Sciatic nerve (tissue), 2 donors: Measurements from ENCODE around the gene PCID2. TPM values are rescaled to one million over a fixed set of nuclear protein-coding genes. Genes with fewer than 3 reads are reported as not detected.
"Not testable (repeated sequence)": the region's sequence is repeated elsewhere in the genome, so short reads cannot be mapped to it uniquely, and the experiment has no call there.

Source experiments
- ATAC-seq: fragments of 200-7000 bp; cut with Tn5 transposase; one replicate; pipeline ENCODE4 v1.9.1; 2020; ENCODE audit warnings: mild to moderate bottlenecking, moderate library complexity
- DNase-seq: peaks from one replicate; pipeline ENCODE4 v3.0.0-alpha.2; 2020; ENCODE audit warnings: low spot score
- intact Hi-C: fragments of 100-400 bp; cut with DNase I; formaldehyde crosslinking; loops from one replicate; pipeline ENCODE4 v1.14.2; 2022
- total RNA-seq: library from RNA; stranded (reverse); fragmentation: NEBNext Ultra II Directional; extraction: Animal tissue kit (Norgen Biotek cat#: 25700); gene quantifications from one replicate; pipeline ENCODE4 v1.2.1, GENCODE V29; 2021
- donor health status: DM: no; HTN: no; CAD: no.
- donor health status: DM: no; HTN: no; CAD: no.

The PCID2 gene
- 45.1 TPM for total RNA-seq

- intact Hi-C loops, result no loop called here
- ATAC-seq (peak; percentile 95), DNase-seq (peak; percentile 92)
Observed at GRCh38 chr13:113208421-113209335, at the start of gene PCID2. Gene PCID2 (minus strand): TSS chr13:113208669. CDS start chr13:113208634, 35 bp downstream.

GRCh38 chr13:113257908-113258307, 49.4 kb upstream of the PCID2 start:
- intact Hi-C loops, ATAC-seq, DNase-seq: not testable (repeated sequence)

- no peak for DNase-seq
- intact Hi-C loops, result no loop called here
- ATAC-seq, result no peak
Observed at GRCh38 chr13:113252516-113253095, 44.1 kb upstream of the PCID2 start.

DNA sequence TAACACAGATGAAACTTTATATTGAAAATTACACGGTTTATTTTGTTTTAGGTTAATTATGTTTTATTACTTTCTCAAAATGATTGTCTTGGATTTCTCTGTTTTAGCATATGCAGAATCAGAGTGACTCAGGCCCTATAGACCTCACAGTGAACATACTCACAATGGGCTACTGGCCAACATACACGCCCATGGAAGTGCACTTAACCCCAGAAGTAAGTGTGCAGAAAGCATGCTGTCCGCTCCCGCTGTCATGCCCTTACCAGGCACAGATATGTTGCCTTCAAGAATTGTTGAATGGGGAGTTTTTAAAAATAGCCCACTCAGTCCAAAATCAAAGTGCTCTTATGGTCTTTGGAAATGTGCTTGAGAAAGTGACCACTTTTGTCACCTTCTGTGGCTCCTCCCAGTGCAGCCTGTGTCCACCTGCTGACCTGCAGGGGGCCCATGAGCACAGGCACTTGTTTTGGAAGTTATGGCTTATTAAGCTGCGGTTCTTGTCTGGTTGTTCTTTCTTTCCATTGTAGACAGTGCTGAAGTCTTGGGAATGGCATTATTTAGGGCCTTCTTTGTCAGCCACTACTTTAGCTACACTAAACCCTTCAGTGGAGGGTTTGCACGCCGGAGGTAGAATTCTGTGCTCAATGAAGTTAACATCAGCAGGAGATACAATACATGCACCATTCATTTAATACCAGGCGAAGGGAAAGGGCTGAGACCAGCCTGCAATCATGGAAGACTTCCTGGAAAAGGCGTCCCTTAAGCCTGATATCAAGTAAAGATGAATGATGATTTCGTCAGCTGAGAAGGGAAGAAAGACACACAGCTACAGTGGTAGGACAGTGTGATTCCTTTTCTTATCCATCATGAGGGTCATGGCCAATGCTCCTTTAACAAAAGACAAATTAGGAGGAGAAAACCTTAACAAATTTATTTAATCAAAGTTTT, 37.7 kb upstream of the PCID2 start:
- no peak for DNase-seq
- intact Hi-C loops, result no loop called here
- no peak for ATAC-seq

DNA sequence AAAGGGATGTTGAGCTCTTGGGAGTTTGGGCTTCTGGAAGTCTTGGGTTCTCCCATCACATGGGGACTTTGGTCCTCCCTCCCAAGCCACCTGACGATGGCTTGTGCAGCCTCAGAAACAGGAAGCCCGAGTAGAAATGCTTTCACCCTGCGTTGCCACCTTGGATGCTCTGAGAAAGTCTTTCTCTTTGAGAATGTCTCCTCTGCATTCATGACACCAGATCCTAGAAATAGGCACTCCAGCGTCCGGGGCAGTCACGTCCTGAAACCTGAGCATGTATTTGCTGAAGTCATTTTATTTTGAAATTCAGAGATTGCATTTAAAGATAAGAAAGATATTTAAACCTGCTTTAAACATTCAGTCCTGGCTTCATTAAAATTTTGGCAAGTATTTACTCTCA, 35.4 kb upstream of the PCID2 start:
- intact Hi-C loops, result no loop called here
- no peak for DNase-seq
- no peak for ATAC-seq

- intact Hi-C loops, ATAC-seq, DNase-seq: not testable (repeated sequence)
Observed at GRCh38 chr13:113241623-113242022, 33.2 kb upstream of the PCID2 start.

- ATAC-seq, result no peak
- DNase-seq, result no peak
- intact Hi-C loops, result no loop called here
Observed at GRCh38 chr13:113239986-113240385, 31.5 kb upstream of the PCID2 start.

GRCh38 chr13:113239357-113239756, 30.9 kb upstream of the PCID2 start:
- ATAC-seq (no peak), DNase-seq (no peak)
- intact Hi-C loops, result no loop called here

GRCh38 chr13:113238536-113238935, 30.1 kb upstream of the PCID2 start:
- no peak for DNase-seq
- no peak for ATAC-seq
- intact Hi-C loops, result no loop called here

DNA sequence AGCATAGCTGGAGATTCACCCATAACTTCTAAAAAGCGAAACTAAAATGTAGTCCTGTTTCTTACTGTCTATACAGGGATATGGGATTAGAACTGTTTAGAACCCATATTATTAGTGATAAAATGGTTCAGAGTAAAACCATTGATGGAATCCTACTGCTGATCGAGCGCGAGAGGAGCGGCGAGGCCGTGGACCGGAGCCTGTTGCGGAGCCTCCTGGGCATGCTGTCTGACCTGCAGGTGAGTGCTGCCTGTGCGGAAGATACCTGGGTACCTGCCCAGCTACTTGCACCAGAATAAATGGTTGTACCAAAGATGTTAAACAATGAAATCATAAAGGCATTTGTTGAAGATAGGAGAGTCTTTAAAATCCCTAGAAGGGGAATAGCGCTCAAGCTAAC, 24.6 kb upstream of the PCID2 start:
- intact Hi-C loops, result no loop called here
- ATAC-seq (no peak), DNase-seq (no peak)

DNA sequence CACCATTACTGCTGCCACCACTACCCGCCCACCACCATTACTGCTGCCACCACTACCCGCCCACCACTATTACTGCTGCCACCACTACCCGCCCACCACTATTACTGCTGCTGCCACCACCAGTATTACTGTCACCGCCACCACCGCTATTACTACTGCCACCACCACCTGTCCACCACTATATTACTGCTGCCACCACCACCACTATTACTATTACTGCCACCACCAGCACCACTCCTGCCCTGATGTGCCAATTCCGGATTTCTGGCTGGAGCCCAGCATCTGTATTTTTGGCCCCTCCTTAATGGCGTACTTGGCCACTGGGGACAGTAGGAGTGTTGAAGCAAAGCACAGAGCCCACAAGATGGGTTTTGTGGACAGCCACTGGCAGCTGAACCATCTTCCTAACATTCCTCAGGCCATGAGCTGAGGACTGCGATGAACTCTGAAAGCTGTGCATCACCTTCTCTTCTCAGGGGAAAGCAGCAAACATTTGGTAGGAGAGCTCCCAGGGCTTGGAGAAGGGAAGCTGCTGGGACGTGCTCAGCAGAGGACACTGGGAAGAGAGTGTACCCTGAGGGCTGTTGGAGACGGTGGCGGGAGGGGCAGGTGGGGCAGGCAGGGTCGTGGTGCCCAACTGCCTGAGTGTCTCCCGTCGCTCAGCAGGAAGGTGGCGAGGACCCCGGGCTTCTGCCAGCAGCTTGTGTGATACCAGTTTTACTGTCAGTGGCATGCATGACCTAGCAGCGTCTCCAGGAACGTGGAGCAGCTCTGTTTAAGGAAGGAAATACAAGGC, 23.9 kb upstream of the PCID2 start:
- no peak for DNase-seq
- no peak for ATAC-seq
- intact Hi-C loops, result no loop called here

DNA sequence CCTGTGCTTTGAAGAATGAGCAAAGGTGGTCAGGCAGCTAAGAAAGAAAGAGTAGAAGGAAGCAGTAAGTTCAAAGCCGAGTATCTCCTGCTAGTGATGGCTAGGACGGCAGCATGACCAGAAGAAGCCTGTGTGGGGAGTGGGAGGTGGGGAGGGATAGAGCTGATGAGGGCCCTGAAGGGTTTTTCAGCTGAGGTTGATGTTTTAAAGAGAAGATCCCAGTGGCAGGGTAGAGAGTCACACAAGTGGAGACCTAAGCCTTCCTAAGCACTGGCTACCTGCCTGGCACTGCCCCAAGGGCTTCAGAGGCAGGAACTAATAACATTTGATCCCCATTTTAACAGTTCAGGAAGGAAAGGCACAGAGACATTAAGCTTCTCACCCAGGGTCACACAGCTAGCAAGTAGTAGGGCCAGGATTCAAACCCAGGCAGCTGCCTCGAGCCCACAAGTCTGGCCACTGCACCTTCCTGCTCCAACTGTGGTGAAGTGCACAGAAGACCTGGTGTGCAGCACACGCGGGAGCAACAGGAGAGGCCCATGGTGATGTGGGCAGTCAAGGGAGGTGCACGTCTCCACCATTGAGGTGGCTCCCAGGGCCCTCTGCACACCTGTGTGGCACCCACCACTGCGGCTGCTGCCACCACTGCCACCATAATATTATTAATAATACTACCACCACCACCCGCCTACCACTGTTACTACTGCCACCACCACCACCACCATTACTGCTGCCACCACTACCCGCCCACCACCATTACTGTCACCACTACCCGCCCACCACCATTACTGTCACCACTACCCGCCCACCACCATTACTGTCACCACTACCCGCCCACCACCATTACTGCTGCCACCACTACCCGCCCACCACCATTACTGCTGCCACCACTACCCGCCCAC, 23.1 kb upstream of the PCID2 start:
- no peak for DNase-seq
- ATAC-seq, result no peak
- intact Hi-C loops, result no loop called here

GRCh38 chr13:113229791-113230190, 21.3 kb upstream of the PCID2 start:
- DNase-seq (no peak), ATAC-seq (no peak)
- intact Hi-C loops, result no loop called here

- intact Hi-C loops, result no loop called here
- DNase-seq (no peak), ATAC-seq (no peak)
Observed at GRCh38 chr13:113229161-113229560, 20.7 kb upstream of the PCID2 start.

GRCh38 chr13:113226873-113227450, 18.5 kb upstream of the PCID2 start:
- intact Hi-C loops, result no loop called here
- ATAC-seq (no peak), DNase-seq (no peak)

DNA sequence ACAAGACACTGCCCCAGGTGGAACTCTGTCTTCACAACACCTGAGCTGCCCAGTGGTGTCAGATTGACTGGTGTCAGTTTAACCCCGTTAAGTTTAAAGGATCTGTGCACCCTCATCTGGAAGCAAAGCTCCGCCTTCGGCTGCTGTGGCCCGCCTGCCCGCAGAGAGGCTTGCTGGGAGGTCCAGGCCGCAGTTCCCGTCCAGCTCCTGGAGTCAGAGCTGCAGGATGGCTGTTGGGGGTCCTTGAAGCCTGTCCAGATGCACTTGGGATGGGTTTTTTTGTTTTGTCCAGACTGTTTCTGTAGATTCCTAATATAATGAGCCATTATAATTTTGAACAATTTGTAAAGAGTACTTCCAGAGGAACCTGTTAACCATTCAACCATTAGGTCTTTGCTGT, 17.0 kb upstream of the PCID2 start:
- intact Hi-C loops, result no loop called here
- DNase-seq (no peak), ATAC-seq (no peak)

DNA sequence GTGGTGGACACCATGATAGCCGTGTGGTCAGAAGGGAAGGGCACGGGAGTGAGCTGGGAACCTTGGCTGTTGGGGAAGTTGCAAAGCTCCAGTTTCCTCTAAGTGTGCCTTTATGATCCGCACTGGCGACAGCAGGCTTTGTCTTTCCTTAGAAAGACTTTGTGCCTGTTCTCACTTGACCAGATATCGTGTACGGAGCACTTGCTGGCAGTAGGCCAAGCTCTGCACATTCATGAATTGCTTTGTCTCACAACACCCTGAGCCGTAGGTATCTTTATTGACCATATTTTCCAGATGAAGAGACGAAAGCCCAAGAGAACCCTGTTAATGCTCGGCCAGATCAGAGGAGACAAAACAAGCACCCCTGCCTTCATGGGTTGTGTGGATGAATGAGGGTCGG, 16.0 kb upstream of the PCID2 start:
- ATAC-seq (no peak), DNase-seq (no peak)
- intact Hi-C loops, result no loop called here
